GM19099 (cell line): ENCODE data around the gene HCLS1.
A peak's percentile ranks its signal among the peaks of the same experiment; 100 is the strongest.

Experiments used
- POLR2A ChIP-seq: IDR thresholded peaks from 3 replicates; pipeline ENCODE4 v1.6.1; 2011; ENCODE audit warnings: low read depth; ENCODE audit not compliant: insufficient read length; ENCODE audit errors: extremely low read depth

The HCLS1 gene

GRCh38 chr3:121660356-121661171 is at the start of gene HCLS1:
HCLS1 (minus strand) TSS chr3:121660903; CDS start chr3:121658347, 2,556 bp downstream.
- peak; percentile 98 for TF ChIP-seq POLR2A

- no peak for TF ChIP-seq POLR2A
Measured at GRCh38 chr3:121710347-121710746, 49.6 kb upstream of the HCLS1 start.

GRCh38 chr3:121707531-121708273 is 47.0 kb upstream of the HCLS1 start:
- TF ChIP-seq POLR2A: no peak

GRCh38 chr3:121705541-121705940 is 44.8 kb upstream of the HCLS1 start:
- TF ChIP-seq POLR2A: no peak

GRCh38 chr3:121703973-121704372 is 43.3 kb upstream of the HCLS1 start:
- TF ChIP-seq POLR2A: no peak

GRCh38 chr3:121698901-121699300 is 38.2 kb upstream of the HCLS1 start:
- TF ChIP-seq POLR2A: no peak

- no peak for TF ChIP-seq POLR2A
Measured at GRCh38 chr3:121698476-121698875, 37.8 kb upstream of the HCLS1 start.

GRCh38 chr3:121696186-121696585 is 35.5 kb upstream of the HCLS1 start:
- TF ChIP-seq POLR2A: no peak

GRCh38 chr3:121692010-121692699 is 31.5 kb upstream of the HCLS1 start:
- no peak for TF ChIP-seq POLR2A

- TF ChIP-seq POLR2A: no peak
Measured at GRCh38 chr3:121690777-121691405, 30.2 kb upstream of the HCLS1 start.

GRCh38 chr3:121681792-121682191 is 21.1 kb upstream of the HCLS1 start:
- TF ChIP-seq POLR2A: no peak

GRCh38 chr3:121677141-121677540 is 16.4 kb upstream of the HCLS1 start:
- no peak for TF ChIP-seq POLR2A

- TF ChIP-seq POLR2A: no peak
Measured at GRCh38 chr3:121670676-121671075, 10.0 kb upstream of the HCLS1 start.

- no peak for TF ChIP-seq POLR2A
Measured at GRCh38 chr3:121667333-121667732, 6.6 kb upstream of the HCLS1 start.

GRCh38 chr3:121665488-121665887 is 4.8 kb upstream of the HCLS1 start:
- TF ChIP-seq POLR2A: no peak
